NCI-H524 (cell line): Measurements from ENCODE around the gene PNISR.
A peak's percentile ranks its signal among the peaks of the same experiment; 100 is the strongest.
"Not testable (repeated sequence)": the region's sequence is repeated elsewhere in the genome, so short reads cannot be mapped to it uniquely, and the experiment has no call there.

Experiments used
- DNase-seq, 2 experiments: peaks; one replicate each; lab custom pipeline; 2025; lab: John Stamatoyannopoulos, UW

The PNISR gene, protein sequence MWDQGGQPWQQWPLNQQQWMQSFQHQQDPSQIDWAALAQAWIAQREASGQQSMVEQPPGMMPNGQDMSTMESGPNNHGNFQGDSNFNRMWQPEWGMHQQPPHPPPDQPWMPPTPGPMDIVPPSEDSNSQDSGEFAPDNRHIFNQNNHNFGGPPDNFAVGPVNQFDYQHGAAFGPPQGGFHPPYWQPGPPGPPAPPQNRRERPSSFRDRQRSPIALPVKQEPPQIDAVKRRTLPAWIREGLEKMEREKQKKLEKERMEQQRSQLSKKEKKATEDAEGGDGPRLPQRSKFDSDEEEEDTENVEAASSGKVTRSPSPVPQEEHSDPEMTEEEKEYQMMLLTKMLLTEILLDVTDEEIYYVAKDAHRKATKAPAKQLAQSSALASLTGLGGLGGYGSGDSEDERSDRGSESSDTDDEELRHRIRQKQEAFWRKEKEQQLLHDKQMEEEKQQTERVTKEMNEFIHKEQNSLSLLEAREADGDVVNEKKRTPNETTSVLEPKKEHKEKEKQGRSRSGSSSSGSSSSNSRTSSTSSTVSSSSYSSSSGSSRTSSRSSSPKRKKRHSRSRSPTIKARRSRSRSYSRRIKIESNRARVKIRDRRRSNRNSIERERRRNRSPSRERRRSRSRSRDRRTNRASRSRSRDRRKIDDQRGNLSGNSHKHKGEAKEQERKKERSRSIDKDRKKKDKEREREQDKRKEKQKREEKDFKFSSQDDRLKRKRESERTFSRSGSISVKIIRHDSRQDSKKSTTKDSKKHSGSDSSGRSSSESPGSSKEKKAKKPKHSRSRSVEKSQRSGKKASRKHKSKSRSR

GRCh38 chr6:99424761-99425646 is at the start of gene PNISR:
PNISR (minus strand) TSS chr6:99425308; CDS start chr6:99414659, 10,649 bp downstream.
- DNase-seq: peak; percentile 98 to 99

GRCh38 chr6:99473730-99474129 is 48.6 kb upstream of the PNISR start:
- DNase-seq: no peak

DNA sequence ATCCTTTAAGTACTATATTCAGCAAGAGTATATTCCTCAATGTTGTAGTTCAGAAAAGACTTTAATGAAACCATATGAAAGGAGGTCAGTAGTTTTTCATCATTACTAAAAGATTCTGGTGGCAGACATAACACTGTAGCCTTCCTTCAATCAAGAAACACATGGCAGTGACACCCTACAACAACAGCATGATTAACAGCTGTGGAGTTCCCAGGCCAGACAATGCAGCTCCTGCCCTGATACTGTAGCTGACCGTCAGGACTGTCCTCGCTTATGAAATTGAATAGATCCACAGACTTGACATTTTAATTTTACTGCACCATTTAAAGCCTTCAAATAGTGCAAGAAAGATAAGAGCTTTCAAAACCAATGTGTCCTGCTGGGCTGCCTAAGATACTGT is 46.5 kb upstream of the PNISR start:
- DNase-seq: no peak

GRCh38 chr6:99467509-99468106 is 42.5 kb upstream of the PNISR start:
- DNase-seq: peak in 1 of 2 experiments; percentile 43

DNA sequence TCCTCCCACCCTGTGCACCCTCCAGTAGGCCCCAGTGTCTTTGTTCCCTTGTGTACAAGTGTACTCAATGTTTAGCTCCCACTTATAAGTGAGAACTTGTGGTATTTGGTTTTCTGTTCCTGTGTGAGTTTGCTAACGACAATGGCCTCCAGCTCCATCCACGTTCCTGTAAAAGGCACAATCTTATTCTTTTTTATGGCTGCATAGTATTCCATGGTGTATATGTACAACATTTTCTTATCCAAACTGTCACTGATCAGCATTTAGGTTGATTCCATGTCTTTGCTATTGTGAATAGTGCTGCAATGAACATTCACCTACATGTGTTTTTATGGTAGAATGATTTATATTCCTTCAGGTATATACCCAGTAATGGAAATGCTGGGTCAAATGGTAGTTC is 34.0 kb upstream of the PNISR start:
- not testable (repeated sequence) for DNase-seq

- DNase-seq: peak; percentile 6 to 45
Observed at GRCh38 chr6:99458319-99458718, 33.2 kb upstream of the PNISR start.

DNA sequence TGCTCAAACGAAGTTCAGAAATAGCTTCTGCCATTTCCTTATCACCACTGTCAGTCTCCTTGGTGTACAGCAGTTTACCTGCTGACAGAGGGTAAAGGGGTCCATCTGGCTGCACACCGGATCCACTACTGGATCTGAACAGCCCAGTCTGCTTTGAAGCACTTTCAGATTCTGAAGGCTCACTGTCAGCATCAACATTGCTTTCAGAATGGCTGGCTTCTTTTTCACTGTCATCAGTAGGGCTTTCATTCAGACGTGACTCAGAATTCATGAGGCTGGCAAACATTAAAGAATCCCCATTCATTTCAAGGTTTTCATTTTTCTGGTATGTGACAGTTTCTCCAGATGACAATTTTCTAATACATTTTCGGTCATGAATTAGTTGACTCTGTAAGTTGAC is 21.0 kb upstream of the PNISR start:
- DNase-seq: no peak

- DNase-seq: peak in 1 of 2 experiments; percentile 16
Observed at GRCh38 chr6:99434702-99435530, 9.8 kb upstream of the PNISR start.

GRCh38 chr6:99432877-99433276 is 7.8 kb upstream of the PNISR start:
- DNase-seq: no peak

DNA sequence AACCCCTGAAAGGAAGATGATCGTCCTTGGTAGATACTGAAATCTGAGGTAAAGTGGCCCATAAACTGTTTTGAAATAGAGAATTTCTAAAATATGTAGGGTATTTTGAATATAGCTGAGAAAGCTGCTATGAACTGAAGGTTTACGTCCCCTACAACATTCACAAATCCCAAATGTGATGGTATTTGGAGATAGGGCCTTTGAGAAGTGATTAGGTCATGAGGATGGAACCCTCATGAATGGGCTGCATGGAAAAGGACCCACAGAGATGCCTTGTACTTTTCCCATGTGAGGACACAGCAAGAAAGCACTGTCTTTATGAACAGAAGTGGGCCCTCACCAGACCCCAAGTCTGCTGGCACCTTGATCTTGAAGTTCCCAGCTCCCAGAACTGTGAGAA is 6.8 kb upstream of the PNISR start:
- DNase-seq: no peak

GRCh38 chr6:99427988-99428387 is 2.9 kb upstream of the PNISR start:
- DNase-seq: no peak

- DNase-seq: no peak
Observed at GRCh38 chr6:99426451-99426757, 1.3 kb upstream of the PNISR start.

- DNase-seq: peak; percentile 95 to 96
Observed at GRCh38 chr6:99425647-99426450, 741 bp upstream of the PNISR start.

DNA sequence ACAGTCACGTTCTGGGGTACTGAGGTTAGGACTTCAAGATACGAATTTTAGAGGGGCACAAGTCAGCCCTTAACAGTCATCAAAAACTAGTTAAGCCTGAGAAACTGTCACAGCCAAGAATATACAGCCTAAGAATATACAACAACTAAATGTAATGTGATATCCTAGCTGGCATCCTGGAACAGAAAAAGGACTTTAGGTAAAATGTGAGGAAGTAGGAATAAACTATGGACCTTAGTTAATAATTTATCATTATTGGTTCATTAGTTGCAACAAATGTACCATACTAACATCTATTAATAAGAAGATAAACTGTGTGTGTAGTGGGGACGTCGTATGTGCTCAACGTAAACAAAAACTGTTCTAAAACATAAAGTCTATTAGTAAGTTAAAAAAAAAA is 1.1 kb downstream of the PNISR start:
- DNase-seq: no peak

DNA sequence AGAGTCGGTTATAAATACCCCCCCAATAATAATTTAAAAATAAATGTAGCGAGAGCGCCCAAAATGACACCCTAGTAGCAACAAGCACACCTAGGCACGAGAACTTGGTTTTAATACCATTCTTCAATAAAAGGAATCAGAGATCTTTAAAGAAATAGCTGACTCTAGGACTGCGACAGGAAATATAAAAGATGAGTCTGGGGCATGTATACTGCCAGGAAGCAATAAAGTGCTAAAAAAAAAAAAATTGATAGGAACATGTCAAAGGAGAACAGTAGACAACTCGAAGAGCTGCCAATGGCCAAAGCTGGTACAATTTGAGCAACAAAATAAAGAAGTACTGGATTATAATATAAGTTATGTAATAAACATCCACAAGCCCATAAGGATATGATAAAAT is 2.2 kb downstream of the PNISR start:
- no peak for DNase-seq

GRCh38 chr6:99416892-99417767 is 8.0 kb downstream of the PNISR start:
- no peak for DNase-seq

GRCh38 chr6:99416226-99416625 is 8.9 kb downstream of the PNISR start:
- no peak for DNase-seq

DNA sequence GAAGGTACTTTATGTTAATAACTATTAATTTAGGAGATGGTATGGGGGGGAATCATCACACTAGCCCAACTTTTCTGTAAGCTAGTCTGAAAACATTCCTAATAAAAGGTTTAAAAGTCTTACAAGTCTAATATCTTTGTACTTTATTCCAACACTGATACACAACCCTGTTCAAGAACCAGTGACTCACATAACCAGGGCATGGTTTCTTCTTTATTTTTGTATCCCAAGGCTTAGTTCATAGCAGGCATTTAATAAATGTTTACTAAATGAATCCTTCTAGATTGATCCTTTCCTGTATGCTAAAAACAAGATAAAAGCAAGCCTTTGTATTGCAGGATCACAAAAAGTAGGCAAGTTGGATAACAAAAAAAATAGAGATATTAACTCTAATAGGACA is 9.7 kb downstream of the PNISR start:
- DNase-seq: no peak

DNA sequence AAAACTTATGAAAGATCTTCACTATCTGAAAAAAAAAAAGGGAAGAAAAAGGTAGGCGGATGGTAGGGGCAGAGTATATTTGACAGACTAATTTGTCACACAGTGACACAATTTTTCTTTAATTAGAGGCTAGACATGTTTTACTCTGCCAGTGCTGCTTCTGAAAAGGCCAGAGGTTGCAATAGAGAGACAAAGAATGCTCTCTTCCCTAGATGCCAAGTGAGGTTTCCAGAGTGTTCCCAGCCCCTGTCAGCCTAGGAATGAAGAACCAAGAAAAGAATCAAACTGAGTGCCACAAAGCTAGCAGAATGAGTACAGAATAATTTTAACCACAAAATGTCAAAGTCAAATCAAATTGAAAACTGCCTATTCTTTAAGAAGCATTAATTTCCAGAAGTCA is 13.0 kb downstream of the PNISR start:
- no peak for DNase-seq
